Endothelial cell of umbilical vein (primary cell): Measurements from ENCODE around the gene STMN3. TPM values are rescaled to one million over a fixed set of nuclear protein-coding genes. Genes with fewer than 3 reads are reported as not detected.

ENCODE experiments used
- BruUV-seq: library from RNA; stranded (reverse); fragments of 400-500 nt; replicated peaks from 2 replicates; lab custom pipeline; 2021; lab: Mats Ljungman, UMichigan
- CTCF ChIA-PET: fragments of 300-600, 350-600 bp; sonication (Branson Sonifier 250); formaldehyde crosslinking; loops from one replicate; lab custom pipeline; 2021; ENCODE audit warnings: antibody characterized with exemption, inconsistent platforms; lab: Charles Lee
- POLR2A ChIA-PET: fragments of 300-600, 350-600 bp; sonication (Branson Sonifier 250); formaldehyde crosslinking; loops from one replicate; lab custom pipeline; 2021; ENCODE audit warnings: antibody characterized with exemption, inconsistent platforms; lab: Charles Lee
- DNase-seq: peaks from one replicate; pipeline ENCODE4 v3.0.0-alpha.2; 2011; ENCODE audit warnings: low read depth, low spot score
- FAIRE-seq: peaks from 2 replicates; lab custom pipeline; 2011; peaks lifted over from hg19 to GRCh38; lab: Jason Lieb, UNC
- H2AFZ ChIP-seq: 2 replicates; pipeline ENCODE4 v1.6.0; 2012; ENCODE audit warnings: low read depth, low read length, control low read depth, inconsistent platforms
- H3K27ac ChIP-seq: 2 replicates; pipeline ENCODE4 v1.5.1; 2011; ENCODE audit warnings: low read depth, mild to moderate bottlenecking, control low read depth, low read length, moderate library complexity; ENCODE audit not compliant: insufficient read depth
- H3K27me3 ChIP-seq, 2 experiments: 2 replicates each; pipeline versions ENCODE4 v1.6.0 to v1.6.1; 2011; ENCODE audit warnings: low read length in 2 of 2, mixed read lengths in 1 of 2; ENCODE audit not compliant: control insufficient read depth in 2 of 2, insufficient read depth in 2 of 2
- H3K36me3 ChIP-seq, 2 experiments: 2 replicates in 1 of 2; 3 replicates in 1 of 2; pipeline ENCODE4 v1.5.1; 2011; ENCODE audit warnings: low read length in 2 of 2, mild to moderate bottlenecking in 1 of 2, moderate library complexity in 1 of 2; ENCODE audit not compliant: control insufficient read depth in 2 of 2, insufficient read depth in 2 of 2; ENCODE audit errors: extremely low read depth in 1 of 2
- H3K4me1 ChIP-seq: 3 replicates; pipeline ENCODE4 v1.5.1; 2011; ENCODE audit warnings: mild to moderate bottlenecking, low read length; ENCODE audit not compliant: control insufficient read depth, insufficient read depth; ENCODE audit errors: extremely low read depth
- H3K4me2 ChIP-seq: 2 replicates; pipeline ENCODE4 v1.6.1; 2011; ENCODE audit warnings: low read length, control low read depth, mixed read lengths; ENCODE audit not compliant: insufficient read depth
- H3K4me3 ChIP-seq, 3 experiments: fragments of 200-600 bp in 1 of 3; sonication (generic), shearing (Covaris generic) in 1 of 3; replicated peaks in 1 of 3; 2 replicates each; pipeline ENCODE4 v1.5.1; 2011 to 2016; ENCODE audit warnings: control low read depth in 3 of 3, low read length in 3 of 3, mild to moderate bottlenecking in 2 of 3, inconsistent platforms in 1 of 3, low read depth in 1 of 3, moderate library complexity in 1 of 3; ENCODE audit not compliant: insufficient read depth in 1 of 3
- H3K79me2 ChIP-seq: 2 replicates; pipeline ENCODE4 v1.6.0; 2012; ENCODE audit warnings: low read length, inconsistent platforms; ENCODE audit not compliant: control insufficient read depth, insufficient read depth
- H3K9ac ChIP-seq: replicated peaks from 2 replicates; pipeline ENCODE3; 2011; ENCODE audit warnings: low read length, control low read depth; ENCODE audit not compliant: insufficient read depth; ENCODE audit errors: extremely low read depth
- H3K9me1 ChIP-seq: replicated peaks from 3 replicates; pipeline ENCODE4 v1.6.0; 2011; ENCODE audit warnings: mild to moderate bottlenecking, low read length; ENCODE audit not compliant: control insufficient read depth, insufficient read depth; ENCODE audit errors: extremely low read depth
- H3K9me3 ChIP-seq: replicated peaks from 2 replicates; pipeline ENCODE4 v1.5.1; 2012; ENCODE audit warnings: low read length, inconsistent platforms; ENCODE audit not compliant: control insufficient read depth, insufficient read depth
- H4K20me1 ChIP-seq: replicated peaks from 2 replicates; pipeline ENCODE3; 2011; ENCODE audit warnings: mild to moderate bottlenecking, low read length; ENCODE audit not compliant: control insufficient read depth, insufficient read depth; ENCODE audit errors: extremely low read depth
- EZH2 ChIP-seq: IDR thresholded peaks from 2 replicates; pipeline ENCODE4 v1.6.1; 2012; ENCODE audit warnings: borderline replicate concordance, low read depth, mild to moderate bottlenecking, moderate library complexity, low read length, inconsistent platforms; ENCODE audit not compliant: severe bottlenecking
- FOS ChIP-seq: IDR thresholded peaks from 2 replicates; pipeline ENCODE4 v1.6.1; 2011; ENCODE audit warnings: mild to moderate bottlenecking, low read length, moderate library complexity, borderline replicate concordance; ENCODE audit not compliant: insufficient read depth
- GATA2 ChIP-seq: IDR thresholded peaks from 2 replicates; pipeline ENCODE4 v1.7.0; 2011; ENCODE audit warnings: low read depth, mild to moderate bottlenecking, moderate library complexity, mixed read lengths, low read length; ENCODE audit not compliant: insufficient read length, insufficient read depth
- JUN ChIP-seq: IDR thresholded peaks from 2 replicates; pipeline ENCODE4 v1.6.1; 2011; ENCODE audit warnings: borderline replicate concordance, low read depth; ENCODE audit not compliant: insufficient read length, insufficient read depth
- MYC ChIP-seq: IDR thresholded peaks from one replicate; pipeline ENCODE4 v1.6.1; 2011; ENCODE audit warnings: mild to moderate bottlenecking, low read depth, low read length
- POLR2A ChIP-seq: IDR thresholded peaks from 2 replicates; pipeline ENCODE4 v1.6.1; 2012; ENCODE audit warnings: low read depth, mild to moderate bottlenecking, control low read depth, low read length
- POLR2AphosphoS5 ChIP-seq: IDR thresholded peaks from 2 replicates; pipeline ENCODE4 v1.6.1; 2012; ENCODE audit warnings: low read depth, mild to moderate bottlenecking, control low read depth, low read length, moderate library complexity; ENCODE audit not compliant: insufficient read depth
- dilution Hi-C: fragments of 300-500 bp; cut with MboI; formaldehyde crosslinking; loops from one replicate; pipeline ENCODE4 v1.15.0; 2019; ENCODE audit warnings: low sequenced_read_pairs; ENCODE audit not compliant: extremely low pct_ligation_motif_present
- intact Hi-C: fragments of 100-400 bp; cut with micrococcal nuclease; formaldehyde crosslinking; loops from one replicate; pipeline ENCODE4 v1.10.0; 2022
- polyA plus RNA-seq, 4 experiments: library from polyadenylated mRNA; depleted of rRNA in 3 of 4; stranded (reverse) in 3 of 4; unstranded in 1 of 4; fragments of >200 nt; gene quantifications; 2 replicates each; pipeline versions ENCODE4 v1.2.1 to v1.2.3, GENCODE V29; 2011 to 2012; ENCODE audit warnings: missing spikeins in 1 of 4
- total RNA-seq: library from RNA; stranded (reverse); gene quantifications from 2 replicates; pipeline ENCODE4 v1.2.3, GENCODE V29; 2021
- TF ChIP-seq, protein P1 (sequence below): IDR thresholded peaks from 2 replicates; pipeline ENCODE4 v1.6.1; 2011; ENCODE audit not compliant: insufficient read depth, insufficient read length
- TF ChIP-seq, protein P2 (sequence below), 2 donors: IDR thresholded peaks; 1 replicate in 1 of 2; 2 replicates in 1 of 2; pipeline ENCODE4 v1.5.1; 2011; ENCODE audit warnings: low read length in 2 of 2, mild to moderate bottlenecking in 2 of 2, moderate library complexity in 2 of 2, control low read depth in 1 of 2, inconsistent platforms in 1 of 2, low read depth in 1 of 2; ENCODE audit not compliant: insufficient read depth in 1 of 2; ENCODE audit errors: extremely low read depth in 1 of 2

Gene STMN3
- total and polyA plus RNA-seq, 2 donors (not counting 3 experiments of a cell fraction or from before 2014, with no cell fraction given), result 1.7 to 4.7 TPM

DNA sequence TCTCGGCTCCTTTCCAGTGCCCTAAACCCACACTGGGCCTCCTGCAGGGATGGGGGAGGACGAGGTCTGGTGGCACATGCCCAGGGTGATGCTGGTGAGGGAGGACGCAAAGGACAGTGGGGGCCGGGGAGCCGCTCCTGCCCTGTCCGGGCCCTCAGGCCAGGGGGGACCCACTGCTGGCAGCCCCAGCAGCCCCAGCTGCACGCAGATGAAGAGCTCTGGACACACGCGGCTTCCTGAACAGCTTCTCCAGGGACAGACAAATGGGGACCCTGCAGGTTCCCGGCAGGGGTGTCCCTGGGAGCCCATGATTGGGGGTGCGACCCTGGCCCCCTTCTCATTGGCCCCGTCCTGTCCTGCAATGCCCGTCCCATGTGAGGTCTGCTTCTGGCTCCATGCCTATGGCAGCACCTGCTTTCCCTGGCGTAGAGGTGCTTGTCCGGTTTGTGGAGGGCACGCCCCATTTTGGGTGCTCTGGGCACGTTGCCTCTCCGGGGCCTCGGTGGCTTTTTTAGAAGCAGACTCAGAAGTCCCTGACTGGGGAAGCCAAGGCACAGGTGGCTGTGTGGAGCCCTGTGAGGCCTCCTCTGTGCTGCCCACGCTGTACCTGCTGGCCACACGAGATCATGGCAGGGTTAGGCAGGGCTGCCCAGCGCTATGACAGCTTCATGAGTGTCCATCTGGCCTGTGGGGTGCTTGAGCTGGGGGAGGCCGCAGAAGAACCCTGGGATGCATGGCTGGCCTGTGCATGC is 27.8 kb upstream of the STMN3 start:
- H3K9me1 ChIP-seq, result no peaks in the 10 kb centered on the region
- no peak for DNase-seq
- H3K27ac ChIP-seq, result no peak overlapping the region
- no peak overlapping the region for H3K9ac ChIP-seq
- no peaks in the 10 kb centered on the region for H3K27me3 ChIP-seq
- H3K9me3 ChIP-seq, result no peaks in the 10 kb centered on the region
- POLR2A ChIA-PET, result no interaction called here
- H3K4me2 ChIP-seq, result no peak overlapping the region
- CTCF ChIA-PET, result interaction anchor here (2.2 to 4.1 kb wide), 2 partner anchors 19 to 23 kb away, joined by 11 to 17 read pairs; partner anchors contain the start of gene RTEL1
- H3K79me2 ChIP-seq, result peaks cover 4% of the 10 kb centered on the region
- FAIRE-seq, result no peak
- H3K4me1 ChIP-seq, result peaks cover 30% of the 10 kb centered on the region
- H3K36me3 ChIP-seq, result peaks cover 0 to 12% of the 10 kb centered on the region in 2 experiments
- dilution Hi-C loops, result no loop called here
- H3K4me3 ChIP-seq, result no peak overlapping the region
- intact Hi-C loops, result no loop called here
- TF ChIP-seq GATA2 (no peak), POLR2AphosphoS5 (no peak), EZH2 (no peak), MYC (no peak), FOS (no peak), POLR2A (no peak), JUN (no peak)
- TF ChIP-seq, protein P1, sequence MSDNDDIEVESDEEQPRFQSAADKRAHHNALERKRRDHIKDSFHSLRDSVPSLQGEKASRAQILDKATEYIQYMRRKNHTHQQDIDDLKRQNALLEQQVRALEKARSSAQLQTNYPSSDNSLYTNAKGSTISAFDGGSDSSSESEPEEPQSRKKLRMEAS, result no peak
- TF ChIP-seq, protein P2, sequence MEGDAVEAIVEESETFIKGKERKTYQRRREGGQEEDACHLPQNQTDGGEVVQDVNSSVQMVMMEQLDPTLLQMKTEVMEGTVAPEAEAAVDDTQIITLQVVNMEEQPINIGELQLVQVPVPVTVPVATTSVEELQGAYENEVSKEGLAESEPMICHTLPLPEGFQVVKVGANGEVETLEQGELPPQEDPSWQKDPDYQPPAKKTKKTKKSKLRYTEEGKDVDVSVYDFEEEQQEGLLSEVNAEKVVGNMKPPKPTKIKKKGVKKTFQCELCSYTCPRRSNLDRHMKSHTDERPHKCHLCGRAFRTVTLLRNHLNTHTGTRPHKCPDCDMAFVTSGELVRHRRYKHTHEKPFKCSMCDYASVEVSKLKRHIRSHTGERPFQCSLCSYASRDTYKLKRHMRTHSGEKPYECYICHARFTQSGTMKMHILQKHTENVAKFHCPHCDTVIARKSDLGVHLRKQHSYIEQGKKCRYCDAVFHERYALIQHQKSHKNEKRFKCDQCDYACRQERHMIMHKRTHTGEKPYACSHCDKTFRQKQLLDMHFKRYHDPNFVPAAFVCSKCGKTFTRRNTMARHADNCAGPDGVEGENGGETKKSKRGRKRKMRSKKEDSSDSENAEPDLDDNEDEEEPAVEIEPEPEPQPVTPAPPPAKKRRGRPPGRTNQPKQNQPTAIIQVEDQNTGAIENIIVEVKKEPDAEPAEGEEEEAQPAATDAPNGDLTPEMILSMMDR (IDR thresholded peaks at IDR 0.05; ENCODE audit: extremely low read depth in 1 of 2, insufficient read depth in 1 of 2, low read depth in 1 of 2, low read length in 2 of 2), result no peak
- no peak overlapping the region for H2AFZ ChIP-seq
- BruUV-seq, result no TSS peak
- no peaks in the 10 kb centered on the region for H4K20me1 ChIP-seq
